HEK293 (cell line): ENCODE data around the gene TRIM66.
A peak's percentile ranks its signal among the peaks of the same experiment; 100 is the strongest.

Source experiments
- BCL11A ChIP-seq: fragments of 450-650 bp; formaldehyde crosslinking; IDR thresholded peaks from 2 replicates; pipeline ENCODE4 v1.5.1; 2016; ENCODE audit warnings: low read depth, missing biosample characterization, missing genetic modification characterization
- GFI1B ChIP-seq: fragments of 450-650 bp; formaldehyde crosslinking; IDR thresholded peaks from 2 replicates; pipeline ENCODE4 v1.5.1; 2016; ENCODE audit warnings: missing biosample characterization, missing genetic modification characterization
- GLI2 ChIP-seq: fragments of 450-650 bp; formaldehyde crosslinking; IDR thresholded peaks from 2 replicates; pipeline ENCODE4; 2017; ENCODE audit warnings: missing biosample characterization, missing genetic modification characterization, low read depth, borderline replicate concordance
- GLI4 ChIP-seq: fragments of 450-650 bp; formaldehyde crosslinking; IDR thresholded peaks from 2 replicates; pipeline ENCODE4 v1.5.1; 2016; ENCODE audit warnings: missing biosample characterization, missing genetic modification characterization
- MEIS1 ChIP-seq: sonication (generic); formaldehyde crosslinking; IDR thresholded peaks from 2 replicates; pipeline ENCODE4 v1.8.1; 2022; ENCODE audit warnings: missing genetic modification reagents, mild to moderate bottlenecking, borderline replicate concordance
- MYNN ChIP-seq: fragments of 450-650 bp; formaldehyde crosslinking; IDR thresholded peaks from 2 replicates; pipeline ENCODE4 v1.5.1; 2016; ENCODE audit warnings: missing biosample characterization, missing genetic modification characterization, borderline replicate concordance
- MZF1 ChIP-seq: fragments of 450-650 bp; formaldehyde crosslinking; IDR thresholded peaks from 2 replicates; pipeline ENCODE4 v1.5.1; 2017; ENCODE audit warnings: missing biosample characterization, missing genetic modification characterization, borderline replicate concordance
- SCRT1 ChIP-seq: fragments of 450-650 bp; formaldehyde crosslinking; IDR thresholded peaks from 2 replicates; pipeline ENCODE4 v1.5.1; 2016; ENCODE audit warnings: missing biosample characterization, missing genetic modification characterization, borderline replicate concordance
- SP3 ChIP-seq: fragments of 450-650 bp; formaldehyde crosslinking; IDR thresholded peaks from 2 replicates; pipeline ENCODE4 v1.5.1; 2016; ENCODE audit warnings: missing biosample characterization, missing genetic modification characterization
- SP7 ChIP-seq: fragments of 450-650 bp; formaldehyde crosslinking; IDR thresholded peaks from 2 replicates; pipeline ENCODE4 v1.5.1; 2016; ENCODE audit warnings: missing biosample characterization, missing genetic modification characterization
- TRIM28 ChIP-seq: IDR thresholded peaks from 2 replicates; pipeline ENCODE4 v1.6.1; 2011; ENCODE audit warnings: low read length, control low read depth, borderline replicate concordance
- WT1 ChIP-seq: fragments of 450-650 bp; formaldehyde crosslinking; IDR thresholded peaks from 2 replicates; pipeline ENCODE4 v1.5.1; 2016; ENCODE audit warnings: missing biosample characterization, missing genetic modification characterization
- YY1 ChIP-seq: fragments of 450-650 bp; formaldehyde crosslinking; IDR thresholded peaks from 2 replicates; pipeline ENCODE4 v1.5.1; 2018; ENCODE audit warnings: missing biosample characterization, missing genetic modification characterization
- ZFHX2 ChIP-seq: fragments of 450-650 bp; formaldehyde crosslinking; conservative IDR thresholded peaks from 2 replicates; pipeline ENCODE4 v1.5.1; 2016; ENCODE audit warnings: missing biosample characterization, missing genetic modification characterization
- ZFP3 ChIP-seq: fragments of 450-650 bp; formaldehyde crosslinking; IDR thresholded peaks from 2 replicates; pipeline ENCODE4 v1.5.1; 2016; ENCODE audit warnings: low read depth, missing biosample characterization, missing genetic modification characterization
- ZNF114 ChIP-seq: fragments of 450-650 bp; formaldehyde crosslinking; IDR thresholded peaks from 2 replicates; pipeline ENCODE4 v1.5.0; 2017; ENCODE audit warnings: missing biosample characterization, missing genetic modification characterization
- ZNF132 ChIP-seq: fragments of 450-650 bp; formaldehyde crosslinking; IDR thresholded peaks from 2 replicates; pipeline ENCODE4 v1.5.1; 2017; ENCODE audit warnings: missing biosample characterization, missing genetic modification characterization, borderline replicate concordance
- ZNF138 ChIP-seq: fragments of 450-650 bp; formaldehyde crosslinking; IDR thresholded peaks from 2 replicates; pipeline ENCODE4 v1.5.1; 2016; ENCODE audit warnings: missing biosample characterization, missing genetic modification characterization, borderline replicate concordance
- ZNF16 ChIP-seq: fragments of 450-650 bp; formaldehyde crosslinking; IDR thresholded peaks from 2 replicates; pipeline ENCODE4 v1.5.1; 2016; ENCODE audit warnings: low read depth, missing biosample characterization, missing genetic modification characterization
- ZNF19 ChIP-seq: fragments of 450-650 bp; formaldehyde crosslinking; IDR thresholded peaks from 2 replicates; pipeline ENCODE4; 2016; ENCODE audit warnings: missing biosample characterization, missing genetic modification characterization, low read depth
- ZNF223 ChIP-seq: fragments of 450-650 bp; formaldehyde crosslinking; IDR thresholded peaks from 2 replicates; pipeline ENCODE4 v1.5.1; 2016; ENCODE audit warnings: missing biosample characterization, missing genetic modification characterization
- ZNF302 ChIP-seq: fragments of 450-650 bp; formaldehyde crosslinking; IDR thresholded peaks from 2 replicates; pipeline ENCODE4 v1.5.1; 2016; ENCODE audit warnings: missing biosample characterization, missing genetic modification characterization, low read depth
- ZNF311 ChIP-seq: fragments of 450-650 bp; formaldehyde crosslinking; IDR thresholded peaks from 2 replicates; pipeline ENCODE4 v1.5.1; 2017; ENCODE audit warnings: missing biosample characterization, missing genetic modification characterization, borderline replicate concordance
- ZNF341 ChIP-seq: fragments of 450-650 bp; formaldehyde crosslinking; IDR thresholded peaks from 2 replicates; pipeline ENCODE4; 2016; ENCODE audit warnings: low read depth, missing biosample characterization, missing genetic modification characterization
- ZNF354C ChIP-seq: fragments of 450-650 bp; formaldehyde crosslinking; IDR thresholded peaks from 2 replicates; pipeline ENCODE4 v1.5.1; 2016; ENCODE audit warnings: missing biosample characterization, missing genetic modification characterization, low read depth, borderline replicate concordance
- ZNF423 ChIP-seq: fragments of 450-650 bp; formaldehyde crosslinking; IDR thresholded peaks from 2 replicates; pipeline ENCODE4 v1.5.1; 2016; ENCODE audit warnings: missing biosample characterization, missing genetic modification characterization
- ZNF426 ChIP-seq: fragments of 450-650 bp; formaldehyde crosslinking; IDR thresholded peaks from 2 replicates; pipeline ENCODE4 v1.5.1; 2017; ENCODE audit warnings: missing biosample characterization, missing genetic modification characterization, mild to moderate bottlenecking, inconsistent platforms, moderate library complexity
- ZNF596 ChIP-seq: fragments of 450-650 bp; IDR thresholded peaks from 2 replicates; pipeline ENCODE4 v1.5.0; 2018; ENCODE audit warnings: missing biosample characterization, mild to moderate bottlenecking, missing genetic modification characterization, moderate library complexity
- ZNF600 ChIP-seq: fragments of 450-650 bp; formaldehyde crosslinking; IDR thresholded peaks from 2 replicates; pipeline ENCODE4 v1.5.1; 2016; ENCODE audit warnings: missing biosample characterization, missing genetic modification characterization
- ZNF623 ChIP-seq: fragments of 450-650 bp; formaldehyde crosslinking; IDR thresholded peaks from 2 replicates; pipeline ENCODE4 v1.5.1; 2016; ENCODE audit warnings: missing biosample characterization, missing genetic modification characterization
- ZNF654 ChIP-seq: fragments of 450-650 bp; formaldehyde crosslinking; IDR thresholded peaks from 2 replicates; pipeline ENCODE4 v1.5.1; 2016; ENCODE audit warnings: low read depth, missing biosample characterization, missing genetic modification characterization
- ZNF664 ChIP-seq: fragments of 450-650 bp; formaldehyde crosslinking; IDR thresholded peaks from 2 replicates; pipeline ENCODE4 v1.5.1; 2016; ENCODE audit warnings: missing biosample characterization, missing genetic modification characterization
- ZNF701 ChIP-seq: fragments of 450-650 bp; formaldehyde crosslinking; IDR thresholded peaks from 2 replicates; pipeline ENCODE4 v1.5.1; 2016; ENCODE audit warnings: missing biosample characterization, missing genetic modification characterization
- ZNF777 ChIP-seq: fragments of 450-650 bp; formaldehyde crosslinking; IDR thresholded peaks from 2 replicates; pipeline ENCODE4 v1.5.1; 2017; ENCODE audit warnings: missing biosample characterization, missing genetic modification characterization, borderline replicate concordance
- ZNF792 ChIP-seq: fragments of 450-650 bp; formaldehyde crosslinking; IDR thresholded peaks from 2 replicates; pipeline ENCODE4 v1.5.1; 2016; ENCODE audit warnings: missing biosample characterization, missing genetic modification characterization
- TF ChIP-seq, protein P1 (sequence below): fragments of 450-650 bp; formaldehyde crosslinking; IDR thresholded peaks from 2 replicates; pipeline ENCODE4; 2016; ENCODE audit warnings: missing biosample characterization, missing genetic modification characterization
- TF ChIP-seq, protein P2 (sequence below): fragments of 450-650 bp; formaldehyde crosslinking; IDR thresholded peaks from 2 replicates; pipeline ENCODE4 v1.5.1; 2016; ENCODE audit warnings: missing biosample characterization, missing genetic modification characterization
- TF ChIP-seq, protein P3 (sequence below): sonication (generic); formaldehyde crosslinking; IDR thresholded peaks from 2 replicates; pipeline ENCODE4 v1.8.1; 2022; ENCODE audit warnings: mild to moderate bottlenecking, moderate library complexity, missing genetic modification reagents

Gene TRIM66

DNA sequence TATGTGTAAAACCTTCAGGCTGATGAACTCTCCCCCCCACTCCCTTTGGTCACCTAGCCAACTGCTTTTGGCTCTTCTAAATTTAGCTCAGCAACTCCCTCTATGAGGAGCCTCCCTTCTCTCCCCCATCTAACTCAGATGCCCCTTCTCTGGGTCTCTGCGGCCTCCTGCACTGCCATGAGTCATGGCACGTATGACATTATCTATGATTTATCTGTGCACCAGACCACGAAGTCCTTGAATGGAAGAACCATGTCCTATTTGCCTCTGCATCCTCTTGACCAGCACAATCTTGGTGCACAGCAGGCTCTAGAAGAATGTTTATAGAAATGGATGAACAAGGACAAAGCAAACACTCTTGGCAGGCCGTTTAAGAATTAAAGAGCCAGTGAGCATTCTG lies 46.1 kb upstream of the TRIM66 start (continued):
- no peak for TF ChIP-seq ZNF311 (tag by site-specific recombination)
- TF ChIP-seq ZNF664: no peak
- peak; percentile 46; the same call in 1 of the 2 replicates for TF ChIP-seq SP7 (tag by site-specific recombination)
- peak; percentile 47; the same call in 1 of the 2 replicates for TF ChIP-seq ZNF600 (tag by site-specific recombination)
- no peak for TF ChIP-seq GFI1B (tag by site-specific recombination)
- TF ChIP-seq MYNN (tag by site-specific recombination): no peak
- no peak for TF ChIP-seq ZNF423 (tag by site-specific recombination)
- TF ChIP-seq BCL11A: no peak
- TF ChIP-seq SCRT1 (tag by site-specific recombination): no peak
- TF ChIP-seq TRIM28: no peak
- TF ChIP-seq ZNF596 (tag by site-specific recombination): no peak
- TF ChIP-seq YY1 (tag by site-specific recombination): no peak
- no peak for TF ChIP-seq MEIS1 (CRISPR knock-in tag)
- no peak for TF ChIP-seq ZNF354C
- TF ChIP-seq GLI2: no peak
- TF ChIP-seq ZNF701: no peak
- TF ChIP-seq MZF1 (tag by site-specific recombination): no peak
- TF ChIP-seq, protein P1, sequence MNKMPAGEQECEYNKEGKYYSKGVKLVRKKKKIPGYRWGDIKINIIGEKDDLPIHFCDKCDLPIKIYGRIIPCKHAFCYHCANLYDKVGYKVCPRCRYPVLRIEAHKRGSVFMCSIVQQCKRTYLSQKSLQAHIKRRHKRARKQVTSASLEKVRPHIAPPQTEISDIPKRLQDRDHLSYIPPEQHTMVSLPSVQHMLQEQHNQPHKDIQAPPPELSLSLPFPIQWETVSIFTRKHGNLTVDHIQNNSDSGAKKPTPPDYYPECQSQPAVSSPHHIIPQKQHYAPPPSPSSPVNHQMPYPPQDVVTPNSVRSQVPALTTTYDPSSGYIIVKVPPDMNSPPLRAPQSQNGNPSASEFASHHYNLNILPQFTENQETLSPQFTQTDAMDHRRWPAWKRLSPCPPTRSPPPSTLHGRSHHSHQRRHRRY: no peak
- TF ChIP-seq ZNF16 (tag by site-specific recombination): no peak
- TF ChIP-seq, protein P2, sequence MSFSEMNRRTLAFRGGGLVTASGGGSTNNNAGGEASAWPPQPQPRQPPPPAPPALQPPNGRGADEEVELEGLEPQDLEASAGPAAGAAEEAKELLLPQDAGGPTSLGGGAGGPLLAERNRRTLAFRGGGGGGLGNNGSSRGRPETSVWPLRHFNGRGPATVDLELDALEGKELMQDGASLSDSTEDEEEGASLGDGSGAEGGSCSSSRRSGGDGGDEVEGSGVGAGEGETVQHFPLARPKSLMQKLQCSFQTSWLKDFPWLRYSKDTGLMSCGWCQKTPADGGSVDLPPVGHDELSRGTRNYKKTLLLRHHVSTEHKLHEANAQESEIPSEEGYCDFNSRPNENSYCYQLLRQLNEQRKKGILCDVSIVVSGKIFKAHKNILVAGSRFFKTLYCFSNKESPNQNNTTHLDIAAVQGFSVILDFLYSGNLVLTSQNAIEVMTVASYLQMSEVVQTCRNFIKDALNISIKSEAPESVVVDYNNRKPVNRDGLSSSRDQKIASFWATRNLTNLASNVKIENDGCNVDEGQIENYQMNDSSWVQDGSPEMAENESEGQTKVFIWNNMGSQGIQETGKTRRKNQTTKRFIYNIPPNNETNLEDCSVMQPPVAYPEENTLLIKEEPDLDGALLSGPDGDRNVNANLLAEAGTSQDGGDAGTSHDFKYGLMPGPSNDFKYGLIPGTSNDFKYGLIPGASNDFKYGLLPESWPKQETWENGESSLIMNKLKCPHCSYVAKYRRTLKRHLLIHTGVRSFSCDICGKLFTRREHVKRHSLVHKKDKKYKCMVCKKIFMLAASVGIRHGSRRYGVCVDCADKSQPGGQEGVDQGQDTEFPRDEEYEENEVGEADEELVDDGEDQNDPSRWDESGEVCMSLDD (tag by site-specific recombination): no peak
- TF ChIP-seq ZFHX2 (tag by site-specific recombination): no peak
- TF ChIP-seq ZNF777 (tag by site-specific recombination): no peak
- TF ChIP-seq ZNF426 (tag by site-specific recombination): no peak
- TF ChIP-seq ZNF19 (tag by site-specific recombination): no peak
- TF ChIP-seq ZNF341: peak; percentile 87
- TF ChIP-seq, protein P3, sequence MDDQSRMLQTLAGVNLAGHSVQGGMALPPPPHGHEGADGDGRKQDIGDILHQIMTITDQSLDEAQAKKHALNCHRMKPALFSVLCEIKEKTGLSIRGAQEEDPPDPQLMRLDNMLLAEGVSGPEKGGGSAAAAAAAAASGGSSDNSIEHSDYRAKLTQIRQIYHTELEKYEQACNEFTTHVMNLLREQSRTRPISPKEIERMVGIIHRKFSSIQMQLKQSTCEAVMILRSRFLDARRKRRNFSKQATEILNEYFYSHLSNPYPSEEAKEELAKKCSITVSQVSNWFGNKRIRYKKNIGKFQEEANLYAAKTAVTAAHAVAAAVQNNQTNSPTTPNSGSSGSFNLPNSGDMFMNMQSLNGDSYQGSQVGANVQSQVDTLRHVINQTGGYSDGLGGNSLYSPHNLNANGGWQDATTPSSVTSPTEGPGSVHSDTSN (CRISPR knock-in tag): no peak
- TF ChIP-seq SP3: no peak
- no peak for TF ChIP-seq ZNF654 (tag by site-specific recombination)
- no peak for TF ChIP-seq ZNF138 (tag by site-specific recombination)
- TF ChIP-seq ZNF792: no peak
- TF ChIP-seq ZNF302 (tag by site-specific recombination): no peak
- TF ChIP-seq ZNF132 (tag by site-specific recombination): no peak
- no peak for TF ChIP-seq ZNF623 (tag by site-specific recombination)
- no peak for TF ChIP-seq ZNF223 (tag by site-specific recombination)
- no peak for TF ChIP-seq GLI4 (tag by site-specific recombination)
- peak; percentile 84 for TF ChIP-seq WT1 (tag by site-specific recombination)
- TF ChIP-seq ZFP3 (tag by site-specific recombination): no peak
- no peak for TF ChIP-seq ZNF114
